B cell (primary cell): ENCODE data around the gene TMEM115.

Experiments
- EZH2 ChIP-seq: IDR thresholded peaks from 2 replicates; pipeline ENCODE4 v1.6.1; 2012; ENCODE audit warnings: borderline replicate concordance, low read depth, mild to moderate bottlenecking, moderate library complexity, low read length; ENCODE audit not compliant: insufficient read depth, poor library complexity, severe bottlenecking
- TF ChIP-seq, protein P1 (sequence below): fragments of 200-600 bp; IDR thresholded peaks from one replicate; pipeline ENCODE4 v1.8.0; 2022; ENCODE audit warnings: antibody characterized with exemption, mild to moderate bottlenecking

GRCh38 chr3:50369012-50369670, 9.8 kb upstream of the TMEM115 start:
- TF ChIP-seq, protein P1, sequence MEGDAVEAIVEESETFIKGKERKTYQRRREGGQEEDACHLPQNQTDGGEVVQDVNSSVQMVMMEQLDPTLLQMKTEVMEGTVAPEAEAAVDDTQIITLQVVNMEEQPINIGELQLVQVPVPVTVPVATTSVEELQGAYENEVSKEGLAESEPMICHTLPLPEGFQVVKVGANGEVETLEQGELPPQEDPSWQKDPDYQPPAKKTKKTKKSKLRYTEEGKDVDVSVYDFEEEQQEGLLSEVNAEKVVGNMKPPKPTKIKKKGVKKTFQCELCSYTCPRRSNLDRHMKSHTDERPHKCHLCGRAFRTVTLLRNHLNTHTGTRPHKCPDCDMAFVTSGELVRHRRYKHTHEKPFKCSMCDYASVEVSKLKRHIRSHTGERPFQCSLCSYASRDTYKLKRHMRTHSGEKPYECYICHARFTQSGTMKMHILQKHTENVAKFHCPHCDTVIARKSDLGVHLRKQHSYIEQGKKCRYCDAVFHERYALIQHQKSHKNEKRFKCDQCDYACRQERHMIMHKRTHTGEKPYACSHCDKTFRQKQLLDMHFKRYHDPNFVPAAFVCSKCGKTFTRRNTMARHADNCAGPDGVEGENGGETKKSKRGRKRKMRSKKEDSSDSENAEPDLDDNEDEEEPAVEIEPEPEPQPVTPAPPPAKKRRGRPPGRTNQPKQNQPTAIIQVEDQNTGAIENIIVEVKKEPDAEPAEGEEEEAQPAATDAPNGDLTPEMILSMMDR = no peak
- TF ChIP-seq EZH2 = no peak
